Subcutaneous abdominal adipose tissue (tissue), 5 donors: ENCODE measurements around the gene WWOX.

Source experiments
- H3K27ac ChIP-seq: one replicate; pipeline ENCODE4 v1.7.0; 2013; ENCODE audit warnings: low read depth, mild to moderate bottlenecking, inconsistent platforms, low read length, moderate library complexity
- H3K27me3 ChIP-seq, 5 donors: one replicate each; pipeline ENCODE4 v1.7.0; 2013; ENCODE audit warnings: low read length in 5 of 5, inconsistent platforms in 1 of 5; ENCODE audit not compliant: control insufficient read depth in 5 of 5, insufficient read depth in 4 of 5
- H3K36me3 ChIP-seq, 5 donors: one replicate each; pipeline ENCODE4 v1.7.0; 2013; ENCODE audit warnings: low read length in 5 of 5; ENCODE audit not compliant: control insufficient read depth in 5 of 5, insufficient read depth in 5 of 5
- H3K4me1 ChIP-seq, 5 donors: one replicate each; pipeline ENCODE4 v1.7.0; 2013; ENCODE audit warnings: low read length in 5 of 5, mild to moderate bottlenecking in 3 of 5, moderate library complexity in 1 of 5; ENCODE audit not compliant: control insufficient read depth in 5 of 5, insufficient read depth in 5 of 5
- H3K4me3 ChIP-seq, 5 donors: one replicate each; pipeline ENCODE4 v1.7.0; 2013; ENCODE audit warnings: low read length in 5 of 5, low read depth in 1 of 5
- H3K9ac ChIP-seq, 5 donors: one replicate each; pipeline ENCODE4 v1.7.0; 2013; ENCODE audit warnings: low read length in 5 of 5, mild to moderate bottlenecking in 4 of 5, moderate library complexity in 3 of 5
- H3K9me3 ChIP-seq, 5 donors: one replicate each; pipeline ENCODE4 v1.7.0; 2013; ENCODE audit warnings: low read length in 5 of 5; ENCODE audit not compliant: control insufficient read depth in 5 of 5
- donor health status: healthy.
- donor health status: healthy.
- donor health status: healthy.
- donor health status: healthy.
- donor health status: healthy.

WWOX gene

DNA sequence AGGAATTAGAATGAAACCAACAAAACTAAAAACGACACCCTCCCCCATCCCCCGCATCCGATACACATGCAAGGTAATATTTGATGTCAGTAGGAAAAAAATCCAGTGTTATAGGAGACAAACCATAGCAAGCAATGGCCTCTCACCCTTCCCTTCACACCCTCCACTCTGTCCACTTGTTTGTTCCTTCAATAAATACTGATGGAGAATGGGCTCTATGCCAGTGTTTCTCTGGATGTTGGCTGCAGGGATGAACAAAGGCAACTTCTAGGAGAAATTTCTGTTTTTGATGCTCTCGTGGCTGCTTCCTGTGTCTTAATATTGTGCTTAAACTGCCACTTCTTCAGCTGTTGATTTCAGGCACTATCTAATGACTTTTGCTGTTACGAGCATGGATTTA, 98.8 kb downstream of the WWOX start:
- H3K36me3 ChIP-seq: no peaks in the 10 kb centered on the region
- H3K27me3 ChIP-seq: no peaks in the 10 kb centered on the region
- H3K9ac ChIP-seq: no peak overlapping the region
- H3K4me3 ChIP-seq: no peak overlapping the region
- no peak overlapping the region for H3K27ac ChIP-seq
- H3K9me3 ChIP-seq: no peaks in the 10 kb centered on the region
- H3K4me1 ChIP-seq: no peaks in the 10 kb centered on the region

- Histone ChIP-seq H3K9me3 (no peaks in the 10 kb centered on the region), H3K36me3 (no peaks in the 10 kb centered on the region), H3K27ac (no peak overlapping the region), H3K4me3 (no peak overlapping the region), H3K4me1 (no peaks in the 10 kb centered on the region), H3K27me3 (no peaks in the 10 kb centered on the region), H3K9ac (no peak overlapping the region)
Measured at GRCh38 chr16:78199325-78200022, 100.0 kb downstream of the WWOX start.

GRCh38 chr16:78200023-78200389, 100.6 kb downstream of the WWOX start:
- no peak overlapping the region for H3K27ac ChIP-seq

DNA sequence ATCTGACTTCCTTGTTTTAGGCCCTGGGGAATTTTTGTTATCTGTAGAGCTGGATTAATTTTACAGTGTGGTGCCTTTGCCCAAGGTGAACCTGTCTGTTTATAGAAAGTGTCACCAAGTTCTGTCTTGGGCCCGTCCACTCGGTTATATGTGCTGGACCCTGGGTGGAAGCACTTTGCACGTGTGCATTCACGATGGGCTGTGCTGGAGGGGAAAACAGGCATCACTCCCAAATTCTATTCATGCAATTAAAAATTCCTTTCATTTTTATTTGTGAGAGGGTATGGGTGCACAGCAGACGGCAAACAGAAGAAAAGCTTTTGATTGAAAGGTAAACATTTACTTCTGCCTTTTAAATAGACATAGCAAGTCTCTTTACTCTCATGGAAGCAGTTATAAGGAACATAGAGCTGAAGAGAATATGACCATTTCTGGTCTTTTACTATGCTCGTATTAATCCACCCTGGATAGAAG, 101.2 kb downstream of the WWOX start:
- H3K36me3 ChIP-seq: no peaks in the 10 kb centered on the region
- no peak overlapping the region for H3K27ac ChIP-seq
- no peak overlapping the region for H3K4me3 ChIP-seq
- H3K9ac ChIP-seq: no peak overlapping the region
- H3K27me3 ChIP-seq: no peaks in the 10 kb centered on the region
- no peaks in the 10 kb centered on the region for H3K9me3 ChIP-seq
- H3K4me1 ChIP-seq: no peaks in the 10 kb centered on the region

More at GRCh38 chr16:78200023-78200389, 100.6 kb downstream of the WWOX start:
- Histone ChIP-seq H3K4me3 (no peak overlapping the region), H3K9ac (no peak overlapping the region), H3K36me3 (no peaks in the 10 kb centered on the region), H3K27me3 (no peaks in the 10 kb centered on the region), H3K9me3 (no peaks in the 10 kb centered on the region), H3K4me1 (no peaks in the 10 kb centered on the region)

- Histone ChIP-seq H3K4me1 (no peaks in the 10 kb centered on the region), H3K9ac (no peak overlapping the region), H3K27ac (no peak overlapping the region), H3K36me3 (no peaks in the 10 kb centered on the region), H3K4me3 (no peak overlapping the region), H3K9me3 (no peaks in the 10 kb centered on the region), H3K27me3 (no peaks in the 10 kb centered on the region)
Measured at GRCh38 chr16:78205506-78205905, 106.1 kb downstream of the WWOX start.

GRCh38 chr16:78206623-78207223, 107.3 kb downstream of the WWOX start:
- no peak overlapping the region for H3K9ac ChIP-seq
- no peaks in the 10 kb centered on the region for H3K9me3 ChIP-seq
- no peak overlapping the region for H3K4me3 ChIP-seq
- no peak overlapping the region for H3K27ac ChIP-seq
- H3K4me1 ChIP-seq: no peaks in the 10 kb centered on the region
- no peaks in the 10 kb centered on the region for H3K36me3 ChIP-seq
- H3K27me3 ChIP-seq: no peaks in the 10 kb centered on the region

- Histone ChIP-seq H3K4me1 (no peaks in the 10 kb centered on the region), H3K9me3 (no peaks in the 10 kb centered on the region), H3K9ac (no peak overlapping the region), H3K4me3 (no peak overlapping the region), H3K27ac (no peak overlapping the region), H3K27me3 (no peaks in the 10 kb centered on the region), H3K36me3 (no peaks in the 10 kb centered on the region)
Measured at GRCh38 chr16:78209951-78210661, 110.7 kb downstream of the WWOX start.

DNA sequence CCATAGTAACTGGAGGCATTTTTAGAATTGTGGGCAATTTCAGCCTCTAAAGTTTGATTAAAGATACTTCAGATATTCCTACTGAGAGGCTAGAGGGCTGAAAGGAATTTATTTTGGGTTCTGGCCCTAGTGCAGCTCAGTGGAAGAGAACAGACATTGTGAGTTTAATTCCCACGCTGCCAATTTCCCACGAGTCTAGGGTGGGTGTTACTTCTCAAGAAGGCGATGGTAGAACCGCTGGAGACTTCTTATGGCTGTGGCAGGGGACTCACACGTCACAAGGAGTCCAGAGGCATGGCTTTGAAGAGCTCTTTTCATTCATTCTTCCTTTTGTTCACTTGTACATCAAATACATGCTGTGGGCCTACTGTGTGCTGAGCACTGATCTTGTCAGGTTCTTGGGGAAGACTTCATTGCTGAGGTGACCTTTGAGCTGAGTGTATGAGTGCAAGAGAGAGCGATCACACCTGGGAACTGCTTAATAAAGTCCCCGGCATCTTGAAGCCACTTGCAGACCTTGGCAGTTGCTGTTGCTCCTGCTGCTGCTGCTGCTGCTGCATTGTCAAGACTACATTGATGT, 111.7 kb downstream of the WWOX start:
- no peaks in the 10 kb centered on the region for H3K9me3 ChIP-seq
- no peak overlapping the region for H3K4me3 ChIP-seq
- H3K27ac ChIP-seq: no peak overlapping the region
- H3K4me1 ChIP-seq: no peaks in the 10 kb centered on the region
- no peak overlapping the region for H3K9ac ChIP-seq
- no peaks in the 10 kb centered on the region for H3K36me3 ChIP-seq
- no peaks in the 10 kb centered on the region for H3K27me3 ChIP-seq

DNA sequence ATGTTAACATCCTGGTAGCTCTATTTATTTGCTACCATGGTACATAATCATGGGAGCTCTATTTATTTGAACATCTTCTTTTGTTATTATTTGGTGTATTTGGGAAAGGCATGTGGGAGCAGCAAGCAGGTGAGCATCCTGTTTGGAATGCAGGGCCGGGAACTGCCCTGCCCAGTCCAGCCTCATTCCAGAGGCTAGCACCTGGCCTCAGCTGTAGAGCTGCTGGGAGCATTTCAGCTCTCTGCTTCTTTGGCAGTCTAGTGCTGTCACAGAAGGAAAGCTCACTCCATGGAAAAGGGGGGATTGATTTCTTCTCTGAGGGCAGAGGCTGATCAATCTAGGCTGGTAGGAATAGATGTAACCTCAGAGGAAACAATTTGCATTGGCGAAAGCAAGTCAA, 112.5 kb downstream of the WWOX start:
- Histone ChIP-seq H3K9ac (no peak overlapping the region), H3K4me1 (no peaks in the 10 kb centered on the region), H3K9me3 (no peaks in the 10 kb centered on the region), H3K27ac (no peak overlapping the region), H3K36me3 (no peaks in the 10 kb centered on the region), H3K4me3 (no peak overlapping the region), H3K27me3 (no peaks in the 10 kb centered on the region)

DNA sequence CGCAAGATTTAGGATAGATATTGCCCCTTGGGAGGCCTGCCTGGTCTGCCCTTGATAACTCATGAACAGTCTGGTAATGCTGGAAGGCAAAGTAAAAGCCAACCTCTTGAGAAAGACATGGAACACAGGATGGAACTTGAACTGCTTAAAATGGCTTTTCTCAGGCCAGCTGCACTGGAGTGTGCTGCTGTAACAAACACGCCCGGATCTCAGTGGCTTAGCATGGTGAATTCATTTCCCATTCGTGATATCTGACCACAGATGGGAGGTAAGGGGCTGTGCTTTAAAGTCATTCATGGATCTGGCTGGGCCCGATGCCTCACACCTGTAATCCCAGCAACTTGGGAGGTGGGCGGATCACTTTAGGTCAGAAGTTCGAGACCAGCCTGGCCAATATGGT, 113.2 kb downstream of the WWOX start:
- H3K4me3 ChIP-seq: no peak overlapping the region
- H3K36me3 ChIP-seq: no peaks in the 10 kb centered on the region
- H3K27ac ChIP-seq: no peak overlapping the region
- no peaks in the 10 kb centered on the region for H3K9me3 ChIP-seq
- no peaks in the 10 kb centered on the region for H3K27me3 ChIP-seq
- H3K9ac ChIP-seq: no peak overlapping the region
- H3K4me1 ChIP-seq: no peaks in the 10 kb centered on the region
